GM18508 (cell line): ENCODE results near the gene MELK.

Experiments used
- ATAC-seq: cut with Tn5 transposase; IDR thresholded peaks from one replicate; pipeline ENCODE4 v1.9.1; 2021; ENCODE audit warnings: moderate number of reproducible peaks; ENCODE audit not compliant: insufficient read depth, unreplicated experiment

The MELK gene

DNA sequence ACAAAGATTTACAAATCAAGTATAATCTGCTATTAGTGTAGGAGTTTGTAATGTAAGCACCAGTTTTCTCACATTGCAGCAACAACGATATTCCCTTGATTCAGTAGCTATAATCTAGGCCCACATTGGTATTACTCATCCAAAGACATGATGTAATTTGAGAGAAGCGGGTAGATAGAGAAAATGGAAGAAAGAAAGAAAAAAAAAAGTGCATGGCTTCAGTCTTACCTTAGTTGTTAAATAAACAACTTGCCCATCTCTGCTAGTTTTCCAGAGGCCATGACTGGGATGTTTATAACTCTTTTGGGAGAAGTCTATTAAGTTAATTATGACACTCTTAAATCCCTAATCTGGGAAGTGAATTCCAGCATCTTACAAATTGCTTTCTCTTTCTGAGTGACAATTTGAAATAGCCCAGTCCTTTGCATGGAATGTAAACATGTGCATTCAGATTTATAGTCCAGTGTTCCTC lies 2.8 kb downstream of the MELK start:
- ATAC-seq = no peak

DNA sequence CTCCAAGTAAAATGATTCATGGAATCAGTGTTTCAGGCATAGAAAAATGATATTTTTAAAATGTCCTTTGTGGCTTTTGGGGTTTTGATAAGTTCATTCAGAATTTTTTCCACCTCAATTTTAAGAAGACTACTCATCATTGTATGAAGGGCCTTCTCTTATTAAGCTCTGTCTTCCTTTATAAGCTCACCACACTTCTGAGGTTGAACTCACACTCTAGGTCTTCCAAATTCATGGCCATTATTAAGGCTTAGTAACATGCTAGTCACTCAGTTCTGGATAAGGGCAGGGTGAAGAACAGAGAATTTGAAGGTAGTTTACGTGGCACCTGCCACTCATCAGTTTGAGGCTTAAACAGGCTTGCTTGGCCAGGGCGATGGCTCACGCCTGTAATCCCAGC lies 4.2 kb downstream of the MELK start:
- no peak for ATAC-seq

DNA sequence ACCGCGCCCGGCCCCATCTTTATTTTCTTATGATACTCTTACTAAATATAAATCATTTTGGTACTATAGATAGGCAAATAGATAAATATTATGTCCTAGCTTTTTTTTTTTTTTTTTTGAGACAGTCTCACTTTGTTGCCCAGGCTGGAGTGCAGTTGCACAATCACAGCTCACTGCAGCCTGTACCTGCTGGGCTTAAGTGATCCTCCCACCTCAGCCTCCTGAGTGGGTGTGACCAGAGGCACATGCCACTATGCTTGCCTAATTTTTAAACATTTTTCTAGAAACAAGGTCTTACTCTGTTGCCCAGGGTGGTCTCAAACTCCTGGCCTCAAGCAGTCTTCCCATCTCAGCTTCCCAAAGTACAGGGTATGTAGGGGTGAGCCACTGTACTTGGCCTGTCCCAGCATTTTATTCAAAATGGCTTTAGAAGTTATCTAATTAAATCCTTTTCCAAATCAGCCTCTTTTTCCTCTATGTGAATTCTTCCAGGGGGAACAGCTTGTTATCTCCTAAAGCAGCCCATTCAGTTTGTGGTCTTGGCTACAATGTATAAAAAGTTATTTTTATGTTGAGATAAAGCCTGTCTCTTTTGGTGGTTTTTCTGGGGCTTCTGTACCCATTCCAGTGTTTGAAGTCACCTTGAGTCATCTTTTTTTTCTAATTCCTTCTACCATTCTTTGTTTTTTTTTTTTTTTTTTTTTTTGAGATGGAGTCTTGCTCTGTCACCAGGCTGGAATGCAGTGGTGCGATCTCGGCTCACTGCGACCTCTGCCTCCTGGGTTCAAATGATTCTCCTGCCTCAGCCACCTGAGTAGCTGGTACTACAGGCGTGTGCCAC lies 12.1 kb downstream of the MELK start:
- ATAC-seq = no peak

DNA sequence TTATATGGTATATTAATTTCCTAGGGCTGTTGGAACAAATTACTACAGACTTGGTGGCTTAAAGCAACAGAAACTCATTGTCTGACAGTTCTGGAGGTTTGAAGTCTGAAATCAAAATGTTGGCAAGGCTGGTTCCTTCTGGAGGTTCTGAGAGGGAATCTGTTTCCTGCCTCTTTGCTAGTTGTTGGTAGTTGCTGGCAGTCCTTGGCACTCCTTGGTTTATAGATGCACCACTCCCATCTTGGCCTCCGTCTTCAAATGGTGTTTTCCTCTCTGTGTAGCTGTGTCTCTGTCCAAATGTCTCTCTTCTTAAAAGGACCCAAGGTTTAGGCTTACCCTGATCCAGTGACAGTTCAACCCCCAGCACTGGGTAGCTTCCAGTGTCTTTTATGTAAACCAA lies 17.5 kb downstream of the MELK start:
- ATAC-seq = no peak

DNA sequence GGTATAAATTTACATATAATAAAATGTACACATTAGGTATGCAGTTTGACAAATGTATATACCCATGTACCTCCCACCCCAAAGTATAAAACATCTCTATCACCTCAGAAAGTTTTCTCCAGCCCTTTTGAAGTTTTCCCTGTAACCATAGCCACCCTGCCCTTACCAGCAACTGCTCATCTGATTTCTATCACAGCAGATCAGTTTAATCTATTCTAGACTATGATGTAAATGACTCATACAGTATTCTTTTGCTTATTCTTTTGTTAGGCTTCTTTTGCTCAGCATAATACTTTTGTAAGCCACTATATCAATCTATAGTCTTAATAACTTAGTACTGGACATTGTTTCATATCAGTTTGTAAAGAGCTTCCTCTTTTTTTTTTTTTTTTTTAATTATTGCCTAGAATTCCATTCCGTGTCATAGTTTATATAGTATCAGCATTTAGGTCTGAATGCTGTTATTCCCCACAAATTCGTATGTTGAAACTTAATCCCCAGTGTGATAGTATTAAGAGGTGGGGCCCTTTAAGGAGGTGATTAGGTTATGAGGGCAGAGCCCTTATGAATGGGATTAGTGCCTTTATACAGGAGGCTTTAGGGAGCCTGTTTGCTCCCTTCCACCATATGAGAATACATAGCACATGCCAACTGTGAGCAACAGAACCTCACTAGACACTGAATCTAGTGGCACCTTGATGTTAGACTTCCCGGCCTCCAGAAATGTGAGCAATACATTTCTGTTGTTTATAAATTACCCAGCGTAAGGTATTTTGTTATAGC lies 20.3 kb downstream of the MELK start:
- no peak for ATAC-seq

DNA sequence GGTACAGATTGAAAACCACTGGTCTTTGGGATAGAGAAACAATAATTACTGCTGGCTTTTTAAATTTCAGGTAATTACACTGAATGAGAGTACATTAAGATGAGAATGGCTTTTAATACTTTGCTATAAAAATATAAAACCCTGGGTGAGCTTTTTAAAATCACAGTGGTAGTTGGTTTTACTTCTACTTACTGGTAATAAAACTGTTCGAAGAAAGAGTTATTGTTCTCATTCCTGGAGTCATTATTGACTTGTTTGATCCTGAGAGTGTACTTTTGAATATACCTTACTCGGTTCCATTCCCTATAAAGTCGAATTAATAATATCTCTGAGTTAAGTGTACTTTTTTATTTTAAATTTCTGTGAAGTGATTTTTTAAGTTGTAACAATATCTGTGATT lies 21.5 kb downstream of the MELK start:
- ATAC-seq = no peak

DNA sequence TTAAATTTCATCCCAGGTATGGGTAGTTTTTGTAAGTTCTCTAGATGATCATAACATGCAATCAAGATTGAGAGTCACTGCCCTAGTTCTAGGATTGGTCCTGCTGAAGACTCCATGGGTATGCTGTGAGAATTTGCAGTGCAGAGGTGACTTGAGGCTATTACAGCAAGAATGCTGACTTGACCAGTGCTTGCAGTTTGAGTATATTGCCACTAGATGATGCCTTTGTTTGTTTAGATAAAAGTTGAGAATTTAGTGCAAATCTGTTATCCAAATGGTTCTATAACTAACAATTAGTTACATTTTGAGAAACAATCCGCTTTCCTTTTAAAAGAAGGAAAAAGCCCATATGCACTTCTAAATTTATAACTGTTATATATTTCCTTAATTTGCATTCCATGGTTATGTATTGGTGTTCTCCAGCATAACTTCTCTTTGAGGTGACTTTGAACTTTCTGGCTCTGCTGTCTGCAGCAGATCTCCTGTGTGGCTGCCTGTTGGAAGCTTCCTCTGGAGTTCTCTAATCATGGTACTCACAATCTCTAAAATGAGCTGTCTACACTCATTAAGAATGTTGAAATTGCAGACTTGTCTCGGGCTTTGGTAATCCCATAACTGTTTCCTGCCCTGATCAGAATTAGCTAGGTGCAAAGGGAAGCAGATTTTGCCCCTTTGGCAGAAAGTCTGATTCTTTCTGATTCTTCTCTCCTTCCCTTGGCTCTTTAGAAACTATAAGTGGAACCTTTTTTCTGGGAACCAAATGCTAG lies 24.9 kb downstream of the MELK start:
- no peak for ATAC-seq

DNA sequence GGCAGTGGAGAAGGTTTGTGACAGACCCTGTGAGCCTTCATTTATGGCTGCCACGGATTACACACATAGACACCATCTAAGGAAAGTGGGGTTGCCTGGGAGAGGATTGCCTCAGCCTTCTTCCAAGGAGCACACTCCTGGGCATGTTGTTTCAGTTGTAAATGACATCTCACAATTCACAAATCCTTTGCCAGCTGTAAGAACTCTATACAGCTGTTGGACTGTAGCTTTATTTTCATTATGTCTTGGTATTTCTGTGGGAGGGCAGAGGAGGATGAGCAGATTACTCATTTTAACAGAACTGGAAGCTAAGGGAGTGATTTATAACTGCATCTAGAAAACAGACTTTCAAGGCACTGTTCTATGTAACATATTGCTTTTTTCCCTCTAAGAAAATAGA lies 25.6 kb downstream of the MELK start:
- ATAC-seq = no peak

DNA sequence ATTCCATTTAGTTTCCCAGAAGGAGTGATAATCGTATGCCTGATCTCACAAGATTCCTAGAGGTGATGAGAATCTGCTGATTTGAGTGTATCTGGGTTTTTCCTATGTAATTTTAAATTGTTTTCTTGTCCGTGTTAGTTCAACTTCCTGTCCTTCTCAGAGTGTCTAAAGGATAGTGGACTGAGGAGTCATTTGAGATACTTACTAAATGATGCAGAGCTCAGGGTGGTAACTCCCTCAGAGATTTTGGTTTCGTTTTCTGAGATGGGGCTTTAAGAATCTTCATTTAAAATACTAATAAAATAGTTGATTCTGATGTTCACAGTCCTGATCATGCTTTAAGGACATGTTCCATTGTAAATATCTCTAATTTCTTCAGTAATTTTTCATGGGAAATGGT lies 30.3 kb downstream of the MELK start:
- ATAC-seq = no peak

DNA sequence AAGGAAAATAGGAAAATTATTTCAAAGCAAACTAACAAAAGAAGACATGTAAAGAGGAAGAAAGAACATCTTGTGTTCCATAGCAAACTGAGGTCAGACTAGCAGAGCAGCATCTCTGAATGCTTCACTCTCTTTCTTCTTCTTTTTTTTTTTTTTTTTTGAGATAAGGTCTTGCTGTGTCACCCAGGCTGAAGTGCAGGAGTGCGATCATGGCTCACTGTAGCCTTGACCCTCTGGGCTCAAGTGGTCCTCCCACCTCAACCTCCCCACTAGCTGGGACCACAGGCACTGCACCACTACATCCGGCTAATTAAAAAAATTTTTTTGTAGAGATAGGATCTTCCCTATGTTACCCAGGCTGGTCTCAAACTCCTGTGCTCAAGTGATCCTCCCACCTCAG lies 36.6 kb downstream of the MELK start:
- ATAC-seq = no peak

DNA sequence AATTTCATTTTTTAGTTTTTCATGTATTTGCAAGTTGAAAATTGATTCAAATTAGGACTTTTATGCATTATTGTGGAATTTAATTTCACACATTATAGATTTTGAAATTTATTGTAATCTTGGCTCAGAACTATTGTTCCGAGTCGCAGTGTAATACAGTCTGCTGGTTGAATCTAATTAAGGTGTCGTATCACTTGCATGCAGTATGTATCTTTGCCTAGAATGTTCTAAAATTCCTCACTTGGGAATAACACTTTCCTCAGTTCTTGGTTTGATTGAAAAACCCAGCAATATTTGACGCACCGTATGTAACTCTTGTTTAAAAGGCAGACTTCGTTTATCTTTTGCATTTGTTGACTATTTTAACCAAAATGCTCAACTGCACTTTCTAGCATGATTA lies 49.4 kb downstream of the MELK start:
- ATAC-seq = no peak

DNA sequence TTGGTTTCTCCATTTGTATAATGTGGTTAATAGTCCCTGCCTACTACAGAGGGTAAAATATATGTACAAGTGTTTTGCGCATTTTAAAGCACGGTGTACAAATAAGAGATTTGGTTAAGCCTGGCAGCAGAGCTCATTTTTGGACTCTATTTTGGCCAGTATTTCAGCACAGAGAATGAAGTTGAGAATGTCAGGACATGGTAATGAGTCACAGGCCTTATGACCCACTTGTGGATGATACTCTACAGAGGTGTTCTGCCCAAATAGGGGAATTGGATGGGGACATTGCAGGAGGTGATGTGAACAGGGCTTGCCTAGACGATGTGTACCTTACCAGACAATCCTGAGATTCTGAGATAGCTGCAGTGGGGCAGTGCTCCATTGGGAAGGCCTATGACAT lies 50.6 kb downstream of the MELK start:
- ATAC-seq = no peak

DNA sequence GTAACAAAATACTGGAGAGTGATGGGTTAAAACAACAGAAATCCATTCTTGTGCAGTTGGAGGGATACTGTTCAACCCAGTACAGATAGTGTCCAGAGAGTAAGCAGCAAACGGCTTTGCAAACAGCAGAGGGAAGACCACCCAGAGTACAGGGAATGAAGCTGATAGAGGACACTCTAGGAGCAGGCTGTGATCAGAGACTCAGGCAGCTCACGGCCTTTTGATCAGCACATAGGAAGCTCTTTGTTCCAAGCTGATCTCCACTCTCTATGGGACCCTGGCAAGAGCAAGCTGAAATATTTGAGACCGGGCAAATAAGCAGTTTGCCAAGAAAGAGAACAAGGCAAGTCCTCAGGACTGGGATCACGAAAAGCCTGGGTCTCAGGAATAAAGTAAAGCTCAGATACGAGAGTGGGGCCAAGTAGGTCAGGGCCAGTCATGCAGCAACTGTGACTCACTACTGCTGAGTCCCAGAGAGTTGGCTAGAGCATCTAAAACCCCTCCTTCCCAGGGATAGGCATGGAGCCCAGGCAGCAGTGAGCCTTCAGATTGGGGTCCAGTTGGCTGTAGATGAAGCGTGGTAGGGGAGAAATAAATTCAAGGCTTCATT lies 52.4 kb downstream of the MELK start:
- no peak for ATAC-seq

DNA sequence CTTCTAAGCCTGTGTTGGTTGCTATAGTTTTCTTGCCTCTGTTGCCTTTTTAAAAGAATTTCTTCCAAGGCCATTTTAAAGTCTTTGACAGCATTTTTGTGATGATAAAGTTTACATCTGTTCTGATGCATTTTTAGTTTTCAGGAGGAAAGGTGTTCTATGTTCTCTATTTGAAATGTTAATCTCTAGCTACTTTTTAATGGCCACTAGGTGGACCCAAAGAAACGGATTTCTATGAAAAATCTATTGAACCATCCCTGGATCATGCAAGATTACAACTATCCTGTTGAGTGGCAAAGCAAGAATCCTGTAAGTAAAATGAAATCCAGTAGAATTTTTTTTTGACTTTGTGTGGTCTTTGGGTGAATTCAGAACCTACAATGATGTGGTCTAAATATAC lies 60.2 kb downstream of the MELK start:
- ATAC-seq = no peak

DNA sequence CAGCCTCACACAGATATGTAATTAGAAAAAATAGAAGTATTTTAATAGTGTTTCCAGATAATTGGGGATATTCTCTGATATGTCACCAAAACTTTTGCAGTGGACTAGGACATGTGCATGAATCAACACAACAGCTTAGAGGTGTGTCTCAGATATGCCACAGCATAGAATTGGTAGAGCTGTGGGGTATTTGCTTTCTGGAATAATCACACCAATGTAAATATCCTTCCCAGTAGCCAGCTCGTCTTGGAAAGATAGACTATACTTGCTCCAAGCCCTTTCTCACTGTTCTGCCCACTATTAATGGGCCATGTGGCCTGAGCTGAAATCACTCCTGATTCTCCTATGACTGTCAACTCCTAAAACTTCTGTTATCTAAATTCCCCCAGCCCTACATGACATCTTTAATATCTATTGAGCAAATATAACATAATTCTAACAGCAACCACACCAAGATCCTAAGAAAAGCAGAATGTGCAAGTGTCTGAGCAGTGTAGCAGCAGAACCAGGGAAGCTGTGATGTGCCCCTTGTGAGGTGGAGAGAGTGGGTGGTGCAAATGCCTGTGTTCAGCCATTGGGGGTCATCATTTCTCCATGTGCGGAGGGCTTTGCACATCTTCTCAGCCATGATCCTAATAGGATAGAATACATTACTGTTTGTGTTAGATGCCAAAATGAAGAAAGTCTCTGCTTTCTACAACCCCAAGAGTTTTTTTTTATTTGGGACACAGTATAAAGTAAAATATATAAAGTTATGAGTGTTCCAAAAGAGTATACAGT lies 65.0 kb downstream of the MELK start:
- no peak for ATAC-seq

DNA sequence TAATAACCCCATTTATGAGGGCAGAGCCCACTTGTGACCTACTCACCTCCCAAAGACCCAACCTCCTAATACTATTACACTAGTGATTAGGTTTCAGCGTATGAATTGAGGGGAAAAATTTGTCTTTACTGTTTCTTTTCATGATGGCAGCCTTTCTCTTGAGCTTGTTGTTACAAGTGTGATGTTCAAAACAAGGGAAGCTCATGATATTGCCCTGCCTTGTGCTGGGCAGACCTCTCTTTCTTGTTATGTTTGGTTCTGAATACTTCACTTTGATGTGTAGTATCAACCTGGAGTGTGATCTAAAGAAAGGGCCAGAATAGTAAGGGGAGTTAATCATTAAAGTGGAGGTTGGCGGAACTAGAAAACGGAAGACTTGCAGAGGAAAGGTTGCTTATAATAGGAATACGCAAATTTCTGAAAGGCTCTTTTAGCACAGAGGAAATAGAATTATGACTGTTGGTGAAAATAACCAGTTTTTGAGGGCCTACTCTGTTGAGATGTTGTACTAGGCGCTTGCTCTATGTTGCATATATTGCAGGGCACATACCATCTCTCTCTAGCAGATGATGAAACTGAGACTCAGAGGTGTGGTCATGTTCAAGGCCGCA lies 68.2 kb downstream of the MELK start:
- ATAC-seq = peak; percentile 81

DNA sequence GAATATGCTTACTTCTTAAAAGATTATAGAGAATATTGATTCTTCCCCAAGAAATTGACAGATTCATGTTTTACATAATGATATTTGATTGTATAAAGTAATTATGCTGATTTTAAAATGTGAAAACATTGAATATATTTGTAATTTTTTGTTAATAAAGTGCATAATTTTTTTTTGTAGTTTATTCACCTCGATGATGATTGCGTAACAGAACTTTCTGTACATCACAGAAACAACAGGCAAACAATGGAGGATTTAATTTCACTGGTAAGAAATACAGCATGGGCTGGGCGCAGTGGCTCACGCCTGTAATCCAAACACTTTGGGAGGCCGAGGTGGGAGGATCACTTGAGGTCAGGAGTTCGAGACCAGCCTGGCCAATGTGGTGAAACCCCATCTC lies 70.1 kb downstream of the MELK start:
- no peak for ATAC-seq

DNA sequence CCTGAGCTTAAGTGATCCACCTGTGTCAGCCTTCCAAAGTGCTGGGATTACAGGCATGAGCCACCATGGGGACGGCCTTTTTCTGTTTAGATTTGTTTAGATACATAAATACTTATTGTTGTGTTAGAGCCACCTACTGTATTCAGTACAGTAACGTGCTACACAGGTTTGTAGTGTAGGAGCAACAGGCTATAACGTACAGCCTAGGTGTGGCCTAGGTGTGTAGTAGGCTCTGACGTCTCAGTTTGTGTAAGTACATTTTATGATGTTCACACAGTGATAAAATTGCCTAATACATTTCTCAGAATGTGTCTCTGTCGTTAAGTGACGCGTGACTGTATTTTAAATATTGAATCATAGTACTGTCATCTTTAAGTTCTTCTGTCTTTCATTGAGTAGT lies 84.1 kb downstream of the MELK start:
- ATAC-seq = no peak

DNA sequence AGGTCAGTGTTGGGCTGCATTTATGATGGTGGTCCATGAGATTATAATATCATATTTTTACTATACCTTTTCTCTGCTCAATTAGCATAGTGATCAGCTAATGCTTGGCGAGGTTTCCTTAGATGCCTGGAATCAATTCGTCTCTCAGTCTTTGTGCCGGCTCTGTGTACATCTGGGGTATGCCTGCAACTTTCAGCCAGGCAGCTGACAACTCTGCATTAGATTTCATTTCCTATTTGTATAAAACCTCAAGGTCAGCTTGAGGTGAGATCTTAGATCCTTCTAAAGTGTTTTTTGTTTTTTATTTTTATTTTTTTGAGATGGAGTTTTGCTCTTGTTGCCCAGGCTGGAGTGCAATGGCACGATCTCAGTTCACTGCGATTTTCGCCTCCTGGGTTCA lies 86.8 kb downstream of the MELK start:
- no peak for ATAC-seq
